Measurements from ENCODE around the gene HOXC12.

- TF ChIP-seq, protein P1, sequence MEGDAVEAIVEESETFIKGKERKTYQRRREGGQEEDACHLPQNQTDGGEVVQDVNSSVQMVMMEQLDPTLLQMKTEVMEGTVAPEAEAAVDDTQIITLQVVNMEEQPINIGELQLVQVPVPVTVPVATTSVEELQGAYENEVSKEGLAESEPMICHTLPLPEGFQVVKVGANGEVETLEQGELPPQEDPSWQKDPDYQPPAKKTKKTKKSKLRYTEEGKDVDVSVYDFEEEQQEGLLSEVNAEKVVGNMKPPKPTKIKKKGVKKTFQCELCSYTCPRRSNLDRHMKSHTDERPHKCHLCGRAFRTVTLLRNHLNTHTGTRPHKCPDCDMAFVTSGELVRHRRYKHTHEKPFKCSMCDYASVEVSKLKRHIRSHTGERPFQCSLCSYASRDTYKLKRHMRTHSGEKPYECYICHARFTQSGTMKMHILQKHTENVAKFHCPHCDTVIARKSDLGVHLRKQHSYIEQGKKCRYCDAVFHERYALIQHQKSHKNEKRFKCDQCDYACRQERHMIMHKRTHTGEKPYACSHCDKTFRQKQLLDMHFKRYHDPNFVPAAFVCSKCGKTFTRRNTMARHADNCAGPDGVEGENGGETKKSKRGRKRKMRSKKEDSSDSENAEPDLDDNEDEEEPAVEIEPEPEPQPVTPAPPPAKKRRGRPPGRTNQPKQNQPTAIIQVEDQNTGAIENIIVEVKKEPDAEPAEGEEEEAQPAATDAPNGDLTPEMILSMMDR (conservative IDR thresholded peaks at IDR 0.05 in 1 of 2, IDR thresholded peaks at IDR 0.05 in 1 of 2; ENCODE audit: extremely low read depth in 1 of 2, insufficient read depth in 1 of 2, low read depth in 1 of 2, low read length in 2 of 2), result no peak
- no peak for TF ChIP-seq EZH2 (IDR thresholded peaks at IDR 0.05; ENCODE audit: borderline replicate concordance, low read length)
These were observed 2.4 kb upstream of the HOXC12 start for GRCh38 chr12:53952335-53952694.
